Endothelial cell (in vitro differentiated cells): ENCODE measurements around the gene ME1. TPM values are rescaled to one million over a fixed set of nuclear protein-coding genes. Genes with fewer than 3 reads are reported as not detected.

ENCODE experiments used
- DNase-seq: peaks from one replicate; pipeline ENCODE4 v3.0.0; 2021; ENCODE audit warnings: low spot score
- H3K27ac Mint-ChIP-seq: one replicate; pipeline ENCODE4 v1.8.0; 2021; ENCODE audit warnings: mixed read lengths, inconsistent platforms; ENCODE audit not compliant: unreplicated experiment
- H3K27me3 Mint-ChIP-seq: one replicate; pipeline ENCODE4 v1.8.0; 2021; ENCODE audit warnings: mild to moderate bottlenecking, moderate library complexity, mixed read lengths, inconsistent platforms; ENCODE audit not compliant: unreplicated experiment
- H3K36me3 Mint-ChIP-seq: one replicate; pipeline ENCODE4 v1.8.0; 2021; ENCODE audit warnings: mild to moderate bottlenecking, low read depth, mixed read lengths, inconsistent platforms; ENCODE audit not compliant: unreplicated experiment
- H3K4me1 Mint-ChIP-seq: one replicate; pipeline ENCODE4 v1.8.0; 2021; ENCODE audit warnings: mild to moderate bottlenecking, mixed read lengths, inconsistent platforms; ENCODE audit not compliant: unreplicated experiment
- H3K4me3 Mint-ChIP-seq: one replicate; pipeline ENCODE4 v1.8.0; 2021; ENCODE audit warnings: mild to moderate bottlenecking, mixed read lengths, inconsistent platforms; ENCODE audit not compliant: unreplicated experiment
- H3K9me3 Mint-ChIP-seq: one replicate; pipeline ENCODE4 v1.8.0; 2021; ENCODE audit warnings: mixed read lengths, inconsistent platforms; ENCODE audit not compliant: unreplicated experiment
- total RNA-seq: library from RNA; stranded (reverse); fragmentation: NEBNext Ultra II Directional; extraction: Animal tissue kit (Norgen Biotek cat#: 25700); gene quantifications from one replicate; pipeline ENCODE4 v1.2.1, GENCODE V29; 2021; ENCODE audit not compliant: unreplicated experiment
- TF ChIP-seq, protein P1 (sequence below): fragments of 200-600 bp; sonication (generic); IDR thresholded peaks from one replicate; pipeline ENCODE4 v1.5.0; 2021; ENCODE audit warnings: antibody characterized with exemption; ENCODE audit not compliant: unreplicated experiment

Gene ME1
- total RNA-seq, 1 donor from 2014 or later = 13.4 TPM

DNA sequence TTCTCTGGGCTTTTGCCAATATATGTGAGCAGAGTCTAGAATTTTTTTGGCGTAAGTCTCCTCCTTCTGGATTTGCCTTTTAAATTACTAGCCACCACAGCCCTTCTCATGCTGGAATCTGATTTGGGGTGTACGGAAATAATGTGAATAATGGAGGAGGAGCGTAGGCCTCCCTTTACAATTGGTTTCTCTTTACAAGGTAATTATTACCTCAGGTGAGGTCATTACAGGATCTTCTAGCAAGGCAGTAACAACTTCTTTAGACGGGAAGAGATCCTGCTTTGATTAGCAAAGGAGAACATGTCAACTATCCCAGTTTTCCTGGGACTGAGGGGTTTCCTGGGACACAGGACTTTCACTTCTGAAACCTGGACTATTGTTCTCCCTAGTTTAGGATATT lies 228.8 kb downstream of the ME1 start:
- Mint-ChIP-seq H3K36me3 (peaks cover 5% of the 10 kb centered on the region), H3K27me3 (no peaks in the 10 kb centered on the region), H3K4me1 (peaks cover 7% of the 10 kb centered on the region), H3K4me3 (no peak overlapping the region), H3K9me3 (no peaks in the 10 kb centered on the region), H3K27ac (no peak overlapping the region)
- DNase-seq = no peak
- TF ChIP-seq, protein P1, sequence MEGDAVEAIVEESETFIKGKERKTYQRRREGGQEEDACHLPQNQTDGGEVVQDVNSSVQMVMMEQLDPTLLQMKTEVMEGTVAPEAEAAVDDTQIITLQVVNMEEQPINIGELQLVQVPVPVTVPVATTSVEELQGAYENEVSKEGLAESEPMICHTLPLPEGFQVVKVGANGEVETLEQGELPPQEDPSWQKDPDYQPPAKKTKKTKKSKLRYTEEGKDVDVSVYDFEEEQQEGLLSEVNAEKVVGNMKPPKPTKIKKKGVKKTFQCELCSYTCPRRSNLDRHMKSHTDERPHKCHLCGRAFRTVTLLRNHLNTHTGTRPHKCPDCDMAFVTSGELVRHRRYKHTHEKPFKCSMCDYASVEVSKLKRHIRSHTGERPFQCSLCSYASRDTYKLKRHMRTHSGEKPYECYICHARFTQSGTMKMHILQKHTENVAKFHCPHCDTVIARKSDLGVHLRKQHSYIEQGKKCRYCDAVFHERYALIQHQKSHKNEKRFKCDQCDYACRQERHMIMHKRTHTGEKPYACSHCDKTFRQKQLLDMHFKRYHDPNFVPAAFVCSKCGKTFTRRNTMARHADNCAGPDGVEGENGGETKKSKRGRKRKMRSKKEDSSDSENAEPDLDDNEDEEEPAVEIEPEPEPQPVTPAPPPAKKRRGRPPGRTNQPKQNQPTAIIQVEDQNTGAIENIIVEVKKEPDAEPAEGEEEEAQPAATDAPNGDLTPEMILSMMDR = no peak

DNA sequence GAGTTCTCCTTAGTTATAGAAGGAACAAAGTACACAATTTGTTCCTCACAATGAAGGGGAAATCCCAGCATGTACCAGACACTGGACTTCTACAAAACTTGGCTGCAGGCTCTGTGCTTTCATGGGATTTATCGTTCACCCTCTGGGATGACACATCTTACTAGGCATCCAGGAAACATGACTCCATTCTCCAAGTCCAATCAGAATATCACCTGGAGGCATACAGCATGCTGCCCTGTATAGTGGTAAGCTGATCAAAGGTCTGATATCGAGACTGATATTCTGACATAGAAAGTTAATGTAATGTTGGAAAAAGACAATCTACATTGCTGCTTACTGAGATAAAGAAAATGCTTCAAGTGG lies 231.0 kb downstream of the ME1 start:
- no peak overlapping the region for H3K27ac Mint-ChIP-seq
- DNase-seq = no peak
- H3K4me1 Mint-ChIP-seq = peaks cover 7% of the 10 kb centered on the region
- peaks cover 10% of the 10 kb centered on the region for H3K36me3 Mint-ChIP-seq
- H3K9me3 Mint-ChIP-seq = no peaks in the 10 kb centered on the region
- H3K4me3 Mint-ChIP-seq = no peak overlapping the region
- no peaks in the 10 kb centered on the region for H3K27me3 Mint-ChIP-seq
- TF ChIP-seq, protein P1 = no peak

DNA sequence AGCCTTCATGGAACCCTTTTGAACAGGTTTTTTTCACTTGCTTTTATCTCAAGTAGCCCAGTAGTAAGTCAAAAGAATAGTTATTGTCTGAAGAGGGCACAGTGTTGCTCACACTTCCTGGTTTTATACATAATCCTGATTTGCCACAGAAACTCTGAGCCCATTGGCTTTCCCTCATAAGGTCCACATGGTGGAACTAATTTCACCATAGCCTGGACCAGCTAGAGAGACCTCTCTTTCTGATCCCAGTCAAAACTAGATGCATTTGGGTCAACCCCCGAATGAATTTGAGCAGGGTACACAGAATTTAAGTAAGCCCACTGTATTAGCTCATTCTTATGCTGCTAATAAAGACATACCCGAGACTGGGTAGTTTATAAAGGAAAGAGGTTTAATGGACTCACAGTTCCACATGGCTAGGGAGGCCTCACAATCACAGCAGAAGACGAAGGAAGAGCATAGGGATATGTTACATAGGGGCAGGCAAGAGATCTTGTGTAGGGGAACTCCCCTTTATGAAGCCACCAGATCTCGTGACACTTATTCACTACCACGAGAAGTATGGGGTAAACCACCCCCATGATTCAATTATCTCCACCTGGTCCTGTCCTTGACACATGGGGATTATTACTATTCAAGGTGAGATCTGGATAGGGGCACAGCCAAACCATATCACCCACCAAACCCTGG lies 231.5 kb downstream of the ME1 start:
- H3K36me3 Mint-ChIP-seq = peaks cover 10% of the 10 kb centered on the region
- DNase-seq = no peak
- no peaks in the 10 kb centered on the region for H3K9me3 Mint-ChIP-seq
- H3K4me3 Mint-ChIP-seq = no peak overlapping the region
- TF ChIP-seq, protein P1 = no peak
- no peak overlapping the region for H3K27ac Mint-ChIP-seq
- peaks cover 9% of the 10 kb centered on the region for H3K4me1 Mint-ChIP-seq
- no peaks in the 10 kb centered on the region for H3K27me3 Mint-ChIP-seq

DNA sequence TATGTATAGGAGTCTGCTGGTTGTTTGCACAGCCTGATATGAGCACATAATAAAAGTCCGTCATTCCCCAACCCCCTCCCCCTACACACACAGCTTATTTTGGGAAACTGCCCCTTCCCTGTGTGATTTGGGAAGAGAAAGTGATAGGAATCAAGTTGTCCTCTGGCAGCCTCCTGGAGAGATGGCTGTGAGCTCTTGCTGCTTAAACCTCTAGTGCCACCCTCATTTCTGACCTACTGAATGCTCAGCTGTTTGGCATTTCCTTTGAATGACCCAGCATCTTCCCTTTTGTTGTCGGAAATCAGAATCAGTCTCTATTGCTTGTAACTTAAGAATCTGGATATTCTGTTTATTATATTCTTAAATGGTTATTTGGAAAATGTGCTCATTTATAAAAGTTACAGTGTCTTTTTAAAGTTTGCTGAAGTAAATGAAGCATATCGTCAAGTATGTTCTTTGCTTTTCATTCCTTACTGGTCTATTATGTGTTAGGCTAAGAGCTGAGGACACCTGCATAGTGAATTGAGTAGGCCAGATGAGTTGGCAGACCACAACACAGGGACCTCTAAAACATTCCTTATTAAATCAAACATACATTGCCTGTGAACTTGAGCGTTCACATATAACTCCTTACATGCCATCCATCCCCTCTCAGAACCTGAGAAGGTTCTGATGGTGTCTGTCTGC lies 232.2 kb downstream of the ME1 start:
- Mint-ChIP-seq H3K36me3 (peaks cover 10% of the 10 kb centered on the region), H3K4me1 (peaks cover 11% of the 10 kb centered on the region), H3K4me3 (no peak overlapping the region), H3K27me3 (no peaks in the 10 kb centered on the region), H3K27ac (no peak overlapping the region), H3K9me3 (no peaks in the 10 kb centered on the region)
- TF ChIP-seq, protein P1 = no peak
- DNase-seq = no peak
